ENCODE results near the gene ATP5MC2. TPM values are rescaled to one million over a fixed set of nuclear protein-coding genes. Genes with fewer than 3 reads are reported as not detected.
"Not testable (repeated sequence)": the region's sequence is repeated elsewhere in the genome, so short reads cannot be mapped to it uniquely, and the experiment has no call there.

Gene ATP5MC2
- total RNA-seq, 2 experiments from 2014 or later = 443 to 466 TPM

DNA sequence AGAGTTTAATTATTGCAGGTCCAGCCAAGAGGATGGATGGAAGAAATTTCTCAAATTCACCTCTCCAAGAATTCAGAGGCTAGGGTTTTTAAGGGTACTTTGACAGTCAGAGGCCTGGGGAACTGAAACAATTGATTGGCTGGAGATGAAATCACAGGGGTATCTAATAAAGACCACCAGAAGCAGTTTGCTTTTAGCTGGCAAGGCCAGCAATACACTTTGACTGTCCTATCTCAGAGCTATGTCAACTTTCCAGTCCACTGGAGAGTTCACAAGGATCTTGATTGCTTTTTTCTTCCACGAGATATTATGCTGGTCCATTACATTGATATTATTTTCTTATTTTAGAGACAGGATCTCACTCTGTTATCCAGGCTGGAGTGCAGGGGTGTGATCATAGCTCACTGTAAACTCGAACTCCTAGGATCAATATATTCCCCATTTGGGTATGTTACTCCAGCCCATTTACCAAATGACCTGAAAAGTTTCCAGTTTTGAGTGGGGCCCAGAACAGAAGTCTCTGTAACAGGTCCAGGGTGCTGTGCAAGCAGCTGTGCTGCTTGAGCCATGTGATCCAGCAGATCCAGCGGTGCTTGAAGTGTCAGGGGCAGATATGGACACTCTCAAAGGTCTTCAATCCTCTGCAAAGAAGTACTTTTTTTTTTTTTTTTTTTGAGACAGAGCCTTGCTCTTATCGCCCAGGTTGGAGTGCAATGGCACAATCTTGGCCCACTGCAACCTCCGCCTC, 32.5 kb downstream of the ATP5MC2 start:
- peaks cover 2% of the 10 kb centered on the region for H3K36me3 Mint-ChIP-seq (ENCODE audit: low read depth)
- no peaks in the 10 kb centered on the region for H3K4me1 Mint-ChIP-seq (ENCODE audit: low read depth)
- H3K27ac Mint-ChIP-seq = no peak overlapping the region
- H3K4me3 Mint-ChIP-seq = no peak overlapping the region
- H3K9me3 Mint-ChIP-seq = no peaks in the 10 kb centered on the region
- no peak for DNase-seq
- CTCF ChIA-PET = interaction anchor here (0.9 kb wide), 1 partner anchor 100 kb away, joined by 3 read pairs; no protein-coding TSS in a partner anchor
- no peaks in the 10 kb centered on the region for H3K27me3 Mint-ChIP-seq (ENCODE audit: low read depth)
- intact Hi-C loops (cut with micrococcal nuclease) = no loop called here

DNA sequence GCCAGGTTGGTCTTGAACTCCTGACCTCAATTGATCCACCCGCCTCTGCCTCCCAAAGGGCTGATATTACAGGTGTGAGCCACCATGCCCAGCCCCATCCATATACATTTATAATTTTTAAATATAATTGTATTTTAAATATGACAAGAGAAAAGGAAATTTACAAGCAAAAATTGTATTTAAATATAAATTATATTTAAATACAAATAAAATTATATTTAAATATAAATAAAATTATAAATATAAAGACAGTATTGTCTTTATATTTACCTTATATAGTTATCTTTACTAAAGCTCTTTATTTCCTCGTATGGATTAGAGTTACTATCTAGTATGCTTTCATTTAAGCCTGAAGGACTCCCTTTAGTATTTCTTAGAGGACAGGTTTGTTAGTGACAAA, 37.8 kb downstream of the ATP5MC2 start:
- no peak overlapping the region for H3K27ac Mint-ChIP-seq
- H3K27me3 Mint-ChIP-seq (ENCODE audit: low read depth) = no peaks in the 10 kb centered on the region
- H3K4me3 Mint-ChIP-seq = no peak overlapping the region
- DNase-seq = no peak
- H3K4me1 Mint-ChIP-seq (ENCODE audit: low read depth) = no peaks in the 10 kb centered on the region
- H3K9me3 Mint-ChIP-seq = no peaks in the 10 kb centered on the region
- intact Hi-C loops (cut with micrococcal nuclease) = no loop called here
- peaks cover 2% of the 10 kb centered on the region for H3K36me3 Mint-ChIP-seq (ENCODE audit: low read depth)
- CTCF ChIA-PET = interaction anchor here (0.7 to 0.8 kb wide), 2 partner anchors 8 to 1640 kb away, joined by 3 to 4 read pairs; no protein-coding TSS in a partner anchor

DNA sequence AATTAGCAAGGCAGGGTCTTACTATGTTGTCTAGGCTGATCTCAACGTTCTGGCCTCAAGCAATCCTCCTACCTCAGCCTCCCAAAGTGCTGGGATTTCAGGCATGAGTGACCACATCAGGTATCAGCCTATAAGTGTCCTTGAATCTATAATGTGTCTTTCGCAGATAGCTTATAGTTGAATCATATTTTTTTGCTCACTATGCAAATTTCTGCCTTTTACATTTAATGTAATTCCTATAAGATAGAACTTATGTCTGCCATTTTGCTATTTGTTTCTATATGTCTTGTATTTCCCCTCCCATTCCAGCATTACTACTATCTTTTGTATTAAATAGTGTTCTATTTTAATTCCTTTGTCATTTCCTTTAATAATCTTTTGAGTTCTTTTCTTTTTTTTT, 39.2 kb downstream of the ATP5MC2 start:
- no peaks in the 10 kb centered on the region for H3K4me1 Mint-ChIP-seq (ENCODE audit: low read depth)
- intact Hi-C loops (cut with micrococcal nuclease) = no loop called here
- H3K36me3 Mint-ChIP-seq (ENCODE audit: low read depth) = no peaks in the 10 kb centered on the region
- H3K9me3 Mint-ChIP-seq = no peaks in the 10 kb centered on the region
- DNase-seq = no peak
- CTCF ChIA-PET = interaction anchor here (0.7 kb wide), 1 partner anchor 34 kb away, joined by 3 read pairs; no protein-coding TSS in a partner anchor
- no peak overlapping the region for H3K4me3 Mint-ChIP-seq
- H3K27me3 Mint-ChIP-seq (ENCODE audit: low read depth) = no peaks in the 10 kb centered on the region
- no peak overlapping the region for H3K27ac Mint-ChIP-seq

DNA sequence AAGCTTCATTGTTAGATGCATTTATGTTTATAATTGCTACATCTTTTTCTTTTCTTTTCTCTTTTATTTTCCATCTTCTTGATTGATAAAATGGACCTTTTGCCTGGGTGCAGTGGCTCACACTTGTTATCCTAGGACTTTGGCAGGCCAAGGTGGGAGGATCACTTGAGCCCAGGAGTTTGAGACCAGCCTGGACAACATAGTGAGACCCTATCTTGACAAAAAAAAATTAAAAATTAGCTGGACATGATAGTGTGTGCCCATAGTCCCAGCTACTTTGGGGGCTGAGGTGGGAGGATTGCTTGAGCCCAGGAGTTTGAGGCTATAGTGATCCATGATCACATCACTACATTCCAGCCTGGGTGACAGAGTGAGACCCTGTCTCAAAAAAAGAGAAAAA, 40.2 kb downstream of the ATP5MC2 start:
- DNase-seq; H3K9me3 Mint-ChIP-seq; CTCF ChIA-PET; H3K36me3 Mint-ChIP-seq (ENCODE audit: low read depth); H3K27ac Mint-ChIP-seq; H3K4me1 Mint-ChIP-seq (ENCODE audit: low read depth); H3K27me3 Mint-ChIP-seq (ENCODE audit: low read depth); H3K4me3 Mint-ChIP-seq; intact Hi-C loops (cut with micrococcal nuclease): not testable (repeated sequence)

DNA sequence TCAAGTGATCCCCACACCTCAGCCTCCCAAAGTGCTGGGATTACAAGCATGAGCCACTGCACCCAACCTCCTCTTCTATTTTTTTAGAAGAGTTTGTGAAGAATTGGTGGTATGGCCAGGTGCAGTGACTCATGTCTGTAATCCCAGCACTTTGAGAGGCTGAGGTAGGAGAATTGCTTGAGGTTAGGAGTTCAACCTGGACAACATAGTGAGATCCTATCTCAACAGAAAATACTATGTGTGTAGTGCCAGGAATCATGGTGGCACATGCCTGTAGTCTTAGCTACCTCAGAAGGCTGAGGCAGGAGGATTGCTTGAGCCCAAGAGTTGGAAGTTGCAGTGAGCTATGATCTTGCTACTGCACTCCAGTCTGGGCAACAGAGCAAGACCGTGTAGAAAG, 44.2 kb downstream of the ATP5MC2 start:
- intact Hi-C loops (cut with micrococcal nuclease) = no loop called here
- Mint-ChIP-seq H3K4me3 (no peak overlapping the region), H3K4me1 (ENCODE audit: low read depth) (peaks cover 6% of the 10 kb centered on the region), H3K27me3 (ENCODE audit: low read depth) (no peaks in the 10 kb centered on the region), H3K27ac (no peak overlapping the region), H3K9me3 (no peaks in the 10 kb centered on the region), H3K36me3 (ENCODE audit: low read depth) (no peaks in the 10 kb centered on the region)
- CTCF ChIA-PET = no interaction called here
- no peak for DNase-seq

DNA sequence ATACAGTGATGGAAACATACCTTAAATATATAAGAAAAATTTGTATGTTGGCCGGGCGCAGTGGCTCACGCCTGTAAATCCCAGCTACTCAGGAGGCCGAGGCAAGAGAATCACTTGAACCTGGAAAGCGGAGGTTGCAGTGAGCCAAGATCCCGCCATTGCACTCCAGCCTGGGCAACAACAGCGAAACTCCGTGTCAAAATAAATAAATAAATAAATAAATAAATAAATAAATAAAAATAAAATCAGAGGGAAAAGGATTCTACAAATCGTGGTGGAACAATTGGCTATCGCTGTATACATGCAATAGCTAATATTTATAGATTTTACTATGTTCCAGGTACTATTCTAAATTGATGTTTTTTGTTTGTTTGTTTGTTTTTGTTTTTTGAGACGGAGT, 48.0 kb downstream of the ATP5MC2 start:
- Mint-ChIP-seq H3K36me3 (ENCODE audit: low read depth) (peaks cover 1% of the 10 kb centered on the region), H3K9me3 (no peaks in the 10 kb centered on the region), H3K27ac (no peak overlapping the region), H3K4me3 (no peak overlapping the region), H3K27me3 (ENCODE audit: low read depth) (no peaks in the 10 kb centered on the region), H3K4me1 (ENCODE audit: low read depth) (peaks cover 34% of the 10 kb centered on the region)
- CTCF ChIA-PET = interaction anchor here (0.8 to 3.0 kb wide), 2 partner anchors 84 to 120 kb away, joined by 3 to 12 read pairs; no protein-coding TSS in a partner anchor
- intact Hi-C loops (cut with micrococcal nuclease) = loop anchor here (2.0 kb wide), 1 partner anchor 621 kb away; the partner anchor contains the start of gene EIF4B
- no peak for DNase-seq

DNA sequence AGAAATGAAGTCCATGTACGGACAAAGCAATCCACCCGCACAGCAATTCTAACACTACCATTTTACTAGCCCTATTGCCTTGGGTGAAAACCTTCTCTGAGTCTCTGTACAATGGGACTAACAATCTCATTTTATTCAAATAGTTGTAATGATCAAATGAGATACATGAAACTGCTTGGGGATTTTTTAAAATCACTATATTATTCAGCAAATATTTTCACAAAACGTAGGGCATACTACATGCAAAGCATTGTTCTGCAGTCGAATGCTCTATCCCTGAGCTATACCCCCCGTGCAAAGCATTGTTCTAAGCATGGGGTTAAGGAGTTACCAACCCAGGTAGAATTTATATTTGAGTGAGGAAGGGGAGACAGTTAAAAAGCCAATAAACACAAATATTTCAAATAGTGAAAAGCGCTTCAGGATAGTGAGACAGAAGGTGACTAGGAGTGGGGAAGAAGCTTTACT, 49.1 kb downstream of the ATP5MC2 start:
- no peak for DNase-seq
- Mint-ChIP-seq H3K4me3 (peak overlapping the region; percentile 97), H3K27me3 (ENCODE audit: low read depth) (no peaks in the 10 kb centered on the region), H3K27ac (peak overlapping the region; percentile 96), H3K36me3 (ENCODE audit: low read depth) (peaks cover 1% of the 10 kb centered on the region), H3K4me1 (ENCODE audit: low read depth) (peaks cover 39% of the 10 kb centered on the region), H3K9me3 (no peaks in the 10 kb centered on the region)
- intact Hi-C loops (cut with micrococcal nuclease) = loop anchor here (1.0 to 2.0 kb wide), 8 partner anchors 13 to 620 kb away; partner anchors contain the start of genes ATP5MC2, CALCOCO1, EIF4B and PRR13
- CTCF ChIA-PET = interaction anchor here (3.0 kb wide), 1 partner anchor 83 kb away, joined by 12 read pairs; no protein-coding TSS in a partner anchor

DNA sequence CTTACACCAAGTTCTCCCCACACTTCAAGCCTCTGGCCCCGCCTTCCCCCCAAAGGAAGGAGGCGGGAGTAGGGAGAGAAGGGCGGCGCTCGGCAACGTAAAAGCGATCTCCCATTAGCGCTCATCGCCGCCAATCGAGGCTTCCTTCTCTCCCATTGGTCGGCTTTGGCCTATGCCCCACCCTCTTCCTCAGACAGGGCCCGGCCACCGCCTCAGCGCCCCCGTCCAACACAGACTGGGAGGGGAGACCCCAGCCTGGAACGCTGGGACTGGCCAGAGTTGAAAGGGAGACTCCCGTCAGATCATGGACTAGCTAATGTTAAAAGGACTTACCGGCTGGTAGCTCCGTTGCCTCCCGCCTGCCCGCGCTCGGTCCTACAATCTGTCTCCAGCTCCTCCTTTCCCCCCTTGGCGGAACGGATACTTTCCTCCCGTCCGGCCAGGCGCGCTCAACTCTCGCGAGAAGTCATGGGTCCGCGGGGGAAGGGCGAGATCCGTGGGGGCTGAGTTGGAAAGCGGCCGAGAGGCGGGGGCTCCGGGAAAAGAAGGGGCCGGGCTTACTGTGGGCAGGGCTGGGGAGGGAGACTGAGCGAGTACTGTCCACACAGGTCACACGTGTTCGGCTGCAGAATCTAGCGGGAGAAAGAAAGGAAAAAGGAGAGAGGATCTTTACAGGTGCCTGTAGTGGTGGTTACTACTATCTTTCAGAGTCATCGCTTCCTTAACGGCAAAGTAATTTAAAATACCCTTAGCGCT, 49.8 kb downstream of the ATP5MC2 start, which contains the start of gene ATF7:
ATF7 (minus strand) TSS at position 437 of the 756 bp plus-strand sequence. CDS start 25,382 bp downstream, outside the sequence.
- H3K27me3 Mint-ChIP-seq (ENCODE audit: low read depth) = no peaks in the 10 kb centered on the region
- CTCF ChIA-PET = interaction anchor here (0.8 to 3.0 kb wide), 2 partner anchors 50 to 83 kb away, joined by 4 to 12 read pairs; partner anchors contain the start of gene ATP5MC2

DNA sequence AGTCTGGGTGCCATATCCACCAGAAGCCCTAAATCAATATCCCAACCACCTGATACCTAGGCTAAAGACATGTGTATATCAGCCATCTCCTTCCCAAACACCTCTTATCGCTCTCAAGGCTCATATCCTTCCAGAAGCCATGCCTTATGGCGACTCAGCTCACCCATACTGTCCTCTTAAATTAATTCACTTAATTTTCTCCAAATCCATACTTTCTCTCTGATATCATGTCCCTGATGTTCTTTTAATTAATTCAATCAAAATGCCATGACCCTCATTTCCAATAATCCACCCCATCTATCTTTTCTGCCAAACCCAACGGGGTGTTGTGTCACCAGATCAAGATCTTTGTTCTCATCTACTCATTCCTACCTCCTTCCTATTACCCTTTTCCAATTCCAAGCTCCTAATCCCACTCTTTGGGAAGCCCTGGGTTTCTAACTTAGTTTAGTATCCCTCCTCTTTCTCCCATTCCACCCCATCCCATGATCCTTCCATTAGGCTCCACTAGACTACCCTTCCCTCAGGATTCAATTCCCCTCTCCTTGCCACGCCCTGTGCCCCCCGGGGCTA, 50.4 kb downstream of the ATP5MC2 start:
- Mint-ChIP-seq H3K9me3 (no peaks in the 10 kb centered on the region), H3K4me3 (peak overlapping the region; percentile 97), H3K27me3 (ENCODE audit: low read depth) (no peaks in the 10 kb centered on the region), H3K36me3 (ENCODE audit: low read depth) (peaks cover 4% of the 10 kb centered on the region), H3K27ac (peak overlapping the region; percentile 96), H3K4me1 (ENCODE audit: low read depth) (peaks cover 44% of the 10 kb centered on the region)
- intact Hi-C loops (cut with micrococcal nuclease) = no loop called here
- CTCF ChIA-PET = interaction anchor here (0.8 to 3.0 kb wide), 3 partner anchors 16 to 82 kb away, joined by 3 to 12 read pairs (median 4); partner anchors contain the start of gene ATP5MC2
- no peak for DNase-seq

More for the DNA sequence above, 49.8 kb downstream of the ATP5MC2 start, which contains the start of gene ATF7:
- peaks cover 4% of the 10 kb centered on the region for H3K36me3 Mint-ChIP-seq (ENCODE audit: low read depth)
- intact Hi-C loops (cut with micrococcal nuclease) = loop anchor here (1.0 to 2.0 kb wide), 8 partner anchors 13 to 619 kb away; partner anchors contain the start of genes ATP5MC2, CALCOCO1, EIF4B and PRR13
- H3K27ac Mint-ChIP-seq = peak within 1 kb of the TSS; percentile 96
- peak; percentile 99 for DNase-seq
- H3K9me3 Mint-ChIP-seq = no peaks in the 10 kb centered on the region
- peak within 1 kb of the TSS; percentile 97 for H3K4me3 Mint-ChIP-seq
- H3K4me1 Mint-ChIP-seq (ENCODE audit: low read depth) = peaks cover 44% of the 10 kb centered on the region

DNA sequence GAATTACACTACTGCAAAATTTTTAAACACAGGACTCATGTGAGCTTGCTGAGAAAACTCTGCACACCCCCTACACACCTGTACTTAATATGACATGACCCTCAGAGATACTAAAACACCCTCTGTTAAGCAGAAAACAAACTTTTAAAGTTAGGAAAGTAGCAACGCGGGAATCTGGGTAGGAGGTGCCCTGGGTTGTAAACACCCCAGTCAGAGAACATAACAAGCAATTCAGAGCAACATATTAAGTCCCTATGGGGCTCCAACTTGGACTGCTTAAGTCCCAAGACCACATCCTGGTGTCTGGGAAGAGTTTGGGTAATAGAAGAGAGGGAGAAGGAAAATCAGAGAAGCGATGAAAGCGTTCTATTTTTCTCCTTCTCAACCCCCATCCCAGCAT, 50.9 kb downstream of the ATP5MC2 start:
- Mint-ChIP-seq H3K9me3 (no peaks in the 10 kb centered on the region), H3K4me3 (peak overlapping the region; percentile 97), H3K4me1 (ENCODE audit: low read depth) (peaks cover 44% of the 10 kb centered on the region), H3K36me3 (ENCODE audit: low read depth) (peaks cover 4% of the 10 kb centered on the region), H3K27ac (peak overlapping the region; percentile 96), H3K27me3 (ENCODE audit: low read depth) (no peaks in the 10 kb centered on the region)
- CTCF ChIA-PET = interaction anchor here (0.9 to 3.0 kb wide), 3 partner anchors 17 to 81 kb away, joined by 3 to 12 read pairs (median 3); no protein-coding TSS in a partner anchor
- DNase-seq = no peak
- intact Hi-C loops (cut with micrococcal nuclease) = no loop called here

DNA sequence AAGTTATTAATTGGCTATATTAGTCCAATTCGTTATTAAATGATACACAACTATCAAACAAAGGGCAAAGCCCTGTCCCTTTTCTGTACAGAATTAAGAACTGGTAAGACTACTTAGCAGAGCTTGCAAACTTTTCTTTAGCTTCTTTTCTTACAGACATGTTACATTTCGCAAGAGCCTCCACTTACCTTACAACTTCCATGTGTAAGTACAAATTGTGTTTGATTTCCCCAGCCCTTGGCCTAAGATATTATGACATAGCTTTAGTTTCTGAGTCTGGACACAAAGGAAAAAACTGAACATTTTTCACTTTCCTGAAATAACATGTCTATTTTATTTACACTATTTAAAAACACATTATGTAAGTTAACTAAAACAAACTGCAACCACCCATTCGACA, 51.4 kb downstream of the ATP5MC2 start:
- Mint-ChIP-seq H3K27me3 (ENCODE audit: low read depth) (no peaks in the 10 kb centered on the region), H3K9me3 (no peaks in the 10 kb centered on the region), H3K36me3 (ENCODE audit: low read depth) (peaks cover 4% of the 10 kb centered on the region), H3K27ac (peak overlapping the region; percentile 96), H3K4me1 (ENCODE audit: low read depth) (peaks cover 44% of the 10 kb centered on the region), H3K4me3 (peak overlapping the region; percentile 97)
- intact Hi-C loops (cut with micrococcal nuclease) = no loop called here
- no peak for DNase-seq
- CTCF ChIA-PET = interaction anchor here (0.8 to 2.6 kb wide), 5 partner anchors 11 to 80 kb away, joined by 3 to 11 read pairs (median 3); partner anchors contain the start of gene ATP5MC2

Data from activated naive CD4-positive, alpha-beta T cell treated with anti-CD3 and anti-CD28 coated beads for 36 hours (primary cell).